Astrocyte (in vitro differentiated cells and primary cell): Measurements from ENCODE around the gene AHNAK2.

Source experiments
- EZH2 ChIP-seq: IDR thresholded peaks from 2 replicates; pipeline ENCODE4 v1.6.1; 2012; ENCODE audit warnings: mild to moderate bottlenecking, low read length, inconsistent platforms; ENCODE audit not compliant: insufficient read depth
- TF ChIP-seq, protein P1 (sequence below): IDR thresholded peaks from 2 replicates; pipeline ENCODE4 v1.5.1; 2011; ENCODE audit warnings: low read depth, mild to moderate bottlenecking, inconsistent platforms, low read length, moderate library complexity; ENCODE audit not compliant: insufficient read depth

DNA sequence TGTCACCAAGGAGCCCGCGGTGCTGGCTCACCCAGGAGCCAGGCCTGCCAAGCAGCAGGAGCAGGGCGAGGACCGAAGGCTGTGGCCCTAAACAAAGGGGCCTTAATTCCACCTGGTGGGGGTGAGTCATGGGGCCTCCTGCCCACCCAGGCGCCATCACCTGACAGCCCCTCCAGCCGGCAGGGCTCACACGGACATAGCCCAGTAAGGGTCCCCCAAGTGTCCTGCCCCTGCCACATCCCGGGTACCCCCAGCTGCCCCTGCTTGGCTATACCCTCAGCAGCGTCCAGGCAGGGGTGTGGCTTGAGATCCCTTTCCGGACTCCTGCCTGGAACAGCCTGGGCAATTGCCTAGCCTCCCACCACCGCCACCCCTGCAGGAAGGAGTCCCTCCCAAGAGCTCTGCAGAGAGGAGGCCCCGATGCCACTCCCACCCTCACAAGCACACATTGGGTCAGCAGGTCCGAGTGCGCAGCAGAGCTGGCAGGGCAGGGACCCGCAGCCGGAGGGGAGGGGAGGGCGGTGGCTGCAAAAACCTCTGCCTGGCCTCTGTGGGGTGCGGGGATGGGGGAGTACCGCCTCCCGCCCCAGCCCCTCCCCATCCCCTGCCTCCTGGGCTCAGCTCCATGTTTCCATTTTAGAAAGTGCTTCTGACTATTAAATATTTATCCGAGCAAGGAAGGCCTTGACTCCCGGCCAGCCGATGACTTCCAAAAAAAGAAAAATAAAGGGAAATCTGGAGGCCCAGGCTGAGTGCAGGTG is 4.6 kb downstream of the AHNAK2 start:
- TF ChIP-seq, protein P1, sequence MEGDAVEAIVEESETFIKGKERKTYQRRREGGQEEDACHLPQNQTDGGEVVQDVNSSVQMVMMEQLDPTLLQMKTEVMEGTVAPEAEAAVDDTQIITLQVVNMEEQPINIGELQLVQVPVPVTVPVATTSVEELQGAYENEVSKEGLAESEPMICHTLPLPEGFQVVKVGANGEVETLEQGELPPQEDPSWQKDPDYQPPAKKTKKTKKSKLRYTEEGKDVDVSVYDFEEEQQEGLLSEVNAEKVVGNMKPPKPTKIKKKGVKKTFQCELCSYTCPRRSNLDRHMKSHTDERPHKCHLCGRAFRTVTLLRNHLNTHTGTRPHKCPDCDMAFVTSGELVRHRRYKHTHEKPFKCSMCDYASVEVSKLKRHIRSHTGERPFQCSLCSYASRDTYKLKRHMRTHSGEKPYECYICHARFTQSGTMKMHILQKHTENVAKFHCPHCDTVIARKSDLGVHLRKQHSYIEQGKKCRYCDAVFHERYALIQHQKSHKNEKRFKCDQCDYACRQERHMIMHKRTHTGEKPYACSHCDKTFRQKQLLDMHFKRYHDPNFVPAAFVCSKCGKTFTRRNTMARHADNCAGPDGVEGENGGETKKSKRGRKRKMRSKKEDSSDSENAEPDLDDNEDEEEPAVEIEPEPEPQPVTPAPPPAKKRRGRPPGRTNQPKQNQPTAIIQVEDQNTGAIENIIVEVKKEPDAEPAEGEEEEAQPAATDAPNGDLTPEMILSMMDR = no peak
- no peak for TF ChIP-seq EZH2
